ENCODE measurements around the gene SGCD. TPM values are rescaled to one million over a fixed set of nuclear protein-coding genes. Genes with fewer than 3 reads are reported as not detected.

The SGCD gene
- total RNA-seq, 4 donors from 2014 or later: 3.4 to 86.5 (median 8.1) TPM

DNA sequence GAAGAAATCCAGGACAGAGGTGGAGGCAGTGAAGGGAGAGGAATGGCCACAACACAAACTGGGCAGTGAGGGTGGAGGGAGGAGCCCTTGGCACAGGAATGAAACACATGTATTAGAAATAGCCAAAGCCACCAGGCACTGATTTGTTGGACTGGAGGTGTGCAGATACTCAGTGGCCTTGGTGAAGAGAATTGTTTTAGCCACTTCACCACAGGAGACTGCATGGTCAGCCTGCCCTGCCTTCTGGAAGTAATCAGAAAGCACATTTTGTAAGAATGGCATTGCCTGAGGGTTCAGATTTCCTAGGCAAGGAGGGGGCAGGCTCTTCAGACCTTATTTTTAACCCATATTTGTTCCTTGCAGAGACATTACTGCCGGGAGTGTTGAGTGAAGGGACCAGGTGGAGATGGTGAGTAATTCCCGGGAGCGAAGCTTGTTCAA, 2.2 kb downstream of the SGCD start:
- no peak for TF ChIP-seq POLR2A (IDR thresholded peaks at IDR 0.05)
- TF ChIP-seq, protein P1, sequence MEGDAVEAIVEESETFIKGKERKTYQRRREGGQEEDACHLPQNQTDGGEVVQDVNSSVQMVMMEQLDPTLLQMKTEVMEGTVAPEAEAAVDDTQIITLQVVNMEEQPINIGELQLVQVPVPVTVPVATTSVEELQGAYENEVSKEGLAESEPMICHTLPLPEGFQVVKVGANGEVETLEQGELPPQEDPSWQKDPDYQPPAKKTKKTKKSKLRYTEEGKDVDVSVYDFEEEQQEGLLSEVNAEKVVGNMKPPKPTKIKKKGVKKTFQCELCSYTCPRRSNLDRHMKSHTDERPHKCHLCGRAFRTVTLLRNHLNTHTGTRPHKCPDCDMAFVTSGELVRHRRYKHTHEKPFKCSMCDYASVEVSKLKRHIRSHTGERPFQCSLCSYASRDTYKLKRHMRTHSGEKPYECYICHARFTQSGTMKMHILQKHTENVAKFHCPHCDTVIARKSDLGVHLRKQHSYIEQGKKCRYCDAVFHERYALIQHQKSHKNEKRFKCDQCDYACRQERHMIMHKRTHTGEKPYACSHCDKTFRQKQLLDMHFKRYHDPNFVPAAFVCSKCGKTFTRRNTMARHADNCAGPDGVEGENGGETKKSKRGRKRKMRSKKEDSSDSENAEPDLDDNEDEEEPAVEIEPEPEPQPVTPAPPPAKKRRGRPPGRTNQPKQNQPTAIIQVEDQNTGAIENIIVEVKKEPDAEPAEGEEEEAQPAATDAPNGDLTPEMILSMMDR (IDR thresholded peaks at IDR 0.05): no peak

DNA sequence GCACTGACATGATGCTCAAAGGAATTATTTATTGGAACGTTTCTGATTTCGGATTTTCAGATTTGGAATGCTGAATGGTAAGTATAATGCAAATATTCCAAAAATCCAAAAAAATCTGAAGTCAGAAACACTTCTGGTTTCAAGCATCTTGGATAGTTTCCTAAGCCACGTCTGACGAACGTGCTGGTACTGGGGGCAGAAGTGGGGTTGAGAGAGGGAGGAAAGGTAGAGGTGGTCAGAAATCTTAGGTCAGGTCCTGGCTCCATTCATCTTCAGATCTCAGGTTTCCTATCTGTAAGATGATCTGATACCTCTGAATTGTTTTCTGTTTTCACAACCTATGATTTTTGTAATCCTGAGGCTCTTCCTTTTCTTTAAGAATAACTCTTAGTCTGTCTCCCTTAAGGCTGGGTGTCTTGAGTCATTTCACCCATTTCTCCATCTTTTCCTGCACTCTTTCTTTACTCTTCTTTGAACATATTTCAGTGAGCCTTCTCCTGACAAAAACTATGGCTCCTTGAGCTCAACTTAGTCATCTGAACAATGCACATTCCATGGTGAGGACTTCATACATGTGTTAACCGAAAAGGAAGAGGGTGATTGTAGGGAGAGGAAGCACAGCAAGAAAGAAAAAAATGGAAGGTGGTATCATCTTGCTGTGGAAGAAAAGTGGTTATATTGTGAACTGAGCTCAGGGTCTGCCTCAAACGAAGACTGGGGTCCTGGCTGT, 3.3 kb downstream of the SGCD start:
- Histone ChIP-seq H3K4me3 (no peak overlapping the region), H3K36me3 (no peaks in the 10 kb centered on the region), H3K4me1 (peaks cover 0 to 6% of the 10 kb centered on the region in 2 donors), H3K9me3 (no peaks in the 10 kb centered on the region), H3K27ac (no peak overlapping the region), H3K27me3 (no peaks in the 10 kb centered on the region)
- intact Hi-C loops (cut with DNase I; ENCODE audit: low total_unique reads): no loop called here
- TF ChIP-seq, protein P1 (IDR thresholded peaks at IDR 0.05): no peak
- TF ChIP-seq POLR2A (IDR thresholded peaks at IDR 0.05): no peak
- no peak for DNase-seq

More for the DNA sequence above, 2.2 kb downstream of the SGCD start:
- Histone ChIP-seq H3K27ac (no peak overlapping the region), H3K4me1 (peaks cover 0 to 6% of the 10 kb centered on the region in 2 donors), H3K27me3 (no peaks in the 10 kb centered on the region), H3K9me3 (no peaks in the 10 kb centered on the region), H3K36me3 (no peaks in the 10 kb centered on the region), H3K4me3 (no peak overlapping the region)
- DNase-seq: no peak
- intact Hi-C loops (cut with DNase I; ENCODE audit: low total_unique reads): no loop called here

DNA sequence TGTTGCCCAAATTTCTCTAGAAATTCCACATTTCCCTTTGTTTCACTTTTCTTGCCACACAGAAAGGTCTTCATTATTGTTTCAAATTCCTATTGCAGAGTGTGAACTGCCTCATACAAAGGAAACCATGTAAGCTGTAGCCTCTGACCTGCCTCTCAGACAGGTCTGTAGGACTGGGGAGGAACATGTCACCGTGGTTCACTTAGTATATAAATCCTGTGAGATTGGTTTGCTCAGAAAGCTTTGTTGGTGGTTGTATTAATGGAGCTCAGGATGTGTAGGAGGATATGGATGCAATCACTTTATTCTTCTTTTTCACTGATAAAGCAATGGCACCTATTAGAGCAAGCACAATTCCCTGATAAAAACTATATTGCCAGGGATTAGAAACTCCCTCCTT, 4.2 kb downstream of the SGCD start:
- H3K27ac ChIP-seq: no peak overlapping the region
- TF ChIP-seq, protein P1 (IDR thresholded peaks at IDR 0.05): no peak
- no peak for TF ChIP-seq POLR2A (IDR thresholded peaks at IDR 0.05)
- intact Hi-C loops (cut with DNase I; ENCODE audit: low total_unique reads): no loop called here
- H3K9me3 ChIP-seq: no peaks in the 10 kb centered on the region
- no peaks in the 10 kb centered on the region for H3K27me3 ChIP-seq
- H3K4me3 ChIP-seq: no peak overlapping the region
- no peak for DNase-seq
- peaks cover 0 to 4% of the 10 kb centered on the region in 2 donors for H3K4me1 ChIP-seq
- no peaks in the 10 kb centered on the region for H3K36me3 ChIP-seq

DNA sequence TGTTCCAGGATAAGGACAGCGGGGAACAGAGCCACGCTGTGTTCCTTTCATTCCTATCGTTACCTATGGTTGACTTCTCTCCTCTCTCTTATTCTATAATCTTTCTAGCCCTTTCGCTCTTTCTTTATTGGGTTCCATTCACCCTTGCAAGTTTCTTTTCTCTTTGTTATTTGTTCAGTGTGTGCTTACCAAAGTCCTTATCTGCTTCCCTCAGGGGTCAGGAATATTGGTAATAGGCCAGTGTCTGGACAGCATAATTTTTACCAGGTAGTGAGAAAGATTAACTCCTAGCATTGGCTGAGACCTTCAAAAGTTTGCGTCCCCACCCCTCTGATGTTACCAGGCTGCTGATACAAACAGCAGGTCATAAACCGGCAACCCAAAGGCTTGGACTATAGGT, 4.9 kb downstream of the SGCD start:
- no peak overlapping the region for H3K4me3 ChIP-seq
- no peaks in the 10 kb centered on the region for H3K36me3 ChIP-seq
- no peak overlapping the region for H3K27ac ChIP-seq
- DNase-seq: no peak
- H3K9me3 ChIP-seq: no peaks in the 10 kb centered on the region
- intact Hi-C loops (cut with DNase I; ENCODE audit: low total_unique reads): no loop called here
- no peaks in the 10 kb centered on the region for H3K4me1 ChIP-seq
- no peaks in the 10 kb centered on the region for H3K27me3 ChIP-seq
- TF ChIP-seq, protein P1 (IDR thresholded peaks at IDR 0.05): no peak
- no peak for TF ChIP-seq POLR2A (IDR thresholded peaks at IDR 0.05)

DNA sequence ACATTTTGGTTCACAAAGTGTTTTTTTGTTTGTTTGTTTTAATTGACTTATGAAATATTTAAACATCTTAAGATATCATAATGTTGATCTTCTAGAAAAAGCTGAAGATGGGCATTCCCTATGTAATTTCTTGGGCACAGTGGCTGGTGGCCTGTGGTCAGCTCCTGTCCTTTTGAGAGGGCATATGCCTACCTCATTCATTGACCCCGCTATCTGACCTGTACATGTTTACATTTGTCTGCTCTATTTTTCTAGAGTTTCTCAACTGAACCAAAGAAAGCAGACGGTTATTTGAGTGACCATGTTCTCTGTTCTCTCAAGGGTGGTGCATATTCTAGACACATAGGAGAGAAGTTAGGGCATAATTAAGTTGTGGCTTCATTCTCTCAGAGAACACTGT, 5.3 kb downstream of the SGCD start:
- no peak for TF ChIP-seq POLR2A (IDR thresholded peaks at IDR 0.05)
- TF ChIP-seq, protein P1 (IDR thresholded peaks at IDR 0.05): no peak
- no peak for DNase-seq
- intact Hi-C loops (cut with DNase I; ENCODE audit: low total_unique reads): no loop called here

More for the DNA sequence above, 5.3 kb downstream of the SGCD start:
- Histone ChIP-seq H3K4me3 (no peak overlapping the region), H3K27ac (no peak overlapping the region), H3K4me1 (no peaks in the 10 kb centered on the region), H3K9me3 (no peaks in the 10 kb centered on the region), H3K27me3 (no peaks in the 10 kb centered on the region), H3K36me3 (no peaks in the 10 kb centered on the region)

Measured in uterus (tissue), 4 donors.